Measurements from ENCODE around the gene MIXL1.

GRCh38 chr1:226226601-226227000 is 3.1 kb downstream of the MIXL1 start:
- no peak for TF ChIP-seq CTCF (IDR thresholded peaks at IDR 0.05; ENCODE audit: insufficient read depth, low read length)
- no peak for TF ChIP-seq POLR2AphosphoS5 (IDR thresholded peaks at IDR 0.05; ENCODE audit: low read depth)
- TF ChIP-seq GABPA (IDR thresholded peaks at IDR 0.05; ENCODE audit: low read depth), result no peak
- TF ChIP-seq SPI1 (IDR thresholded peaks at IDR 0.05; ENCODE audit: borderline replicate concordance, low read depth), result no peak
- TF ChIP-seq REST (IDR thresholded peaks at IDR 0.05; ENCODE audit: insufficient replicate concordance, low read depth), result no peak

Measured in HL-60 (cell line).